ENCODE data around the gene RFX7.

Gene RFX7

GRCh38 chr15:56074481-56075265 lies 169.0 kb downstream of the RFX7 start:
- no peak for ATAC-seq
- Mint-ChIP-seq H3K4me3 (no peak overlapping the region), H3K27me3 (peaks cover 10% of the 10 kb centered on the region), H3K4me1 (no peaks in the 10 kb centered on the region), H3K27ac (no peak overlapping the region), H3K9me3 (peaks cover 0 to 8% of the 10 kb centered on the region in 2 donors)
- DNase-seq, result no peak

GRCh38 chr15:56064152-56064551 lies 179.5 kb downstream of the RFX7 start:
- ATAC-seq (no peak), DNase-seq (no peak)
- H3K4me3 Mint-ChIP-seq, result no peak overlapping the region
- H3K4me1 Mint-ChIP-seq, result no peaks in the 10 kb centered on the region
- H3K27ac Mint-ChIP-seq, result no peak overlapping the region
- peaks cover 9% of the 10 kb centered on the region for H3K27me3 Mint-ChIP-seq
- peaks cover 7 to 11% of the 10 kb centered on the region in 2 donors for H3K9me3 Mint-ChIP-seq

- no peaks in the 10 kb centered on the region for H3K4me1 Mint-ChIP-seq
- DNase-seq (no peak), ATAC-seq (no peak)
- H3K27ac Mint-ChIP-seq, result no peak overlapping the region
- H3K9me3 Mint-ChIP-seq, result peaks cover 7 to 11% of the 10 kb centered on the region in 2 donors
- no peak overlapping the region for H3K4me3 Mint-ChIP-seq
- peaks cover 9% of the 10 kb centered on the region for H3K27me3 Mint-ChIP-seq
Observed at GRCh38 chr15:56059716-56060115, 184.0 kb downstream of the RFX7 start.

GRCh38 chr15:56058986-56059385 lies 184.7 kb downstream of the RFX7 start:
- no peaks in the 10 kb centered on the region for H3K4me1 Mint-ChIP-seq
- H3K4me3 Mint-ChIP-seq, result no peak overlapping the region
- DNase-seq, result no peak
- H3K9me3 Mint-ChIP-seq, result peaks cover 7 to 11% of the 10 kb centered on the region in 2 donors
- no peak for ATAC-seq
- peaks cover 9% of the 10 kb centered on the region for H3K27me3 Mint-ChIP-seq
- H3K27ac Mint-ChIP-seq, result no peak overlapping the region

- H3K4me1 Mint-ChIP-seq, result no peaks in the 10 kb centered on the region
- H3K27me3 Mint-ChIP-seq, result peaks cover 3% of the 10 kb centered on the region
- H3K9me3 Mint-ChIP-seq, result peaks cover 1 to 5% of the 10 kb centered on the region in 2 donors
- DNase-seq, result no peak
- ATAC-seq, result no peak
- H3K27ac Mint-ChIP-seq, result no peak overlapping the region
- H3K4me3 Mint-ChIP-seq, result no peak overlapping the region
Observed at GRCh38 chr15:56056626-56057025, 187.1 kb downstream of the RFX7 start.

GRCh38 chr15:56053046-56053400 lies 190.7 kb downstream of the RFX7 start:
- H3K27me3 Mint-ChIP-seq, result no peaks in the 10 kb centered on the region
- ATAC-seq (no peak), DNase-seq (no peak)
- no peaks in the 10 kb centered on the region for H3K4me1 Mint-ChIP-seq
- H3K27ac Mint-ChIP-seq, result no peak overlapping the region
- H3K9me3 Mint-ChIP-seq, result no peaks in the 10 kb centered on the region
- no peak overlapping the region for H3K4me3 Mint-ChIP-seq

- no peak overlapping the region for H3K27ac Mint-ChIP-seq
- H3K4me3 Mint-ChIP-seq, result no peak overlapping the region
- peaks cover 3% of the 10 kb centered on the region in 2 donors for H3K9me3 Mint-ChIP-seq
- DNase-seq (no peak), ATAC-seq (peak; percentile 74)
- no peaks in the 10 kb centered on the region for H3K4me1 Mint-ChIP-seq
- H3K27me3 Mint-ChIP-seq, result no peaks in the 10 kb centered on the region
Observed at GRCh38 chr15:56052395-56053045, 191.2 kb downstream of the RFX7 start.

GRCh38 chr15:56051676-56052075 lies 192.0 kb downstream of the RFX7 start:
- H3K4me1 Mint-ChIP-seq, result no peaks in the 10 kb centered on the region
- DNase-seq, result no peak
- no peak overlapping the region for H3K4me3 Mint-ChIP-seq
- no peaks in the 10 kb centered on the region for H3K27me3 Mint-ChIP-seq
- H3K27ac Mint-ChIP-seq, result no peak overlapping the region
- peaks cover 7 to 8% of the 10 kb centered on the region in 2 donors for H3K9me3 Mint-ChIP-seq
- ATAC-seq, result no peak

- Mint-ChIP-seq H3K4me1 (no peaks in the 10 kb centered on the region), H3K27ac (peak overlapping the region in 1 of 2 donors; percentile 4), H3K4me3 (no peak overlapping the region), H3K27me3 (no peaks in the 10 kb centered on the region), H3K9me3 (peaks cover 8 to 14% of the 10 kb centered on the region in 2 donors)
- ATAC-seq, result no peak
- DNase-seq, result no peak
Observed at GRCh38 chr15:56049577-56049976, 194.1 kb downstream of the RFX7 start.

GRCh38 chr15:56047354-56047753 lies 196.3 kb downstream of the RFX7 start:
- no peak for ATAC-seq
- no peak for DNase-seq
- Mint-ChIP-seq H3K27me3 (no peaks in the 10 kb centered on the region), H3K27ac (peak overlapping the region in 1 of 2 donors; percentile 85), H3K4me1 (peaks cover 22% of the 10 kb centered on the region), H3K9me3 (peaks cover 30 to 36% of the 10 kb centered on the region in 2 donors), H3K4me3 (no peak overlapping the region)

- Mint-ChIP-seq H3K27ac (no peak overlapping the region), H3K9me3 (peaks cover 32 to 38% of the 10 kb centered on the region in 2 donors), H3K27me3 (no peaks in the 10 kb centered on the region), H3K4me3 (no peak overlapping the region), H3K4me1 (peaks cover 36% of the 10 kb centered on the region)
- DNase-seq, result no peak
- ATAC-seq, result no peak
Observed at GRCh38 chr15:56045068-56045748, 198.5 kb downstream of the RFX7 start.

GRCh38 chr15:56042982-56043980 lies 200.4 kb downstream of the RFX7 start:
- Mint-ChIP-seq H3K27ac (peak overlapping the region; percentile 70 to 94), H3K9me3 (peaks cover 38 to 47% of the 10 kb centered on the region in 2 donors), H3K4me1 (peaks cover 49% of the 10 kb centered on the region), H3K4me3 (peak overlapping the region; percentile 51 to 65), H3K27me3 (no peaks in the 10 kb centered on the region)
- DNase-seq (peak; percentile 51 to 68), ATAC-seq (peak; percentile 95)

- Mint-ChIP-seq H3K4me3 (peak overlapping the region; percentile 32 to 65), H3K27me3 (no peaks in the 10 kb centered on the region), H3K27ac (peak overlapping the region in 1 of 2 donors; percentile 70), H3K9me3 (peaks cover 36 to 44% of the 10 kb centered on the region in 2 donors), H3K4me1 (peaks cover 54% of the 10 kb centered on the region)
- ATAC-seq (no peak), DNase-seq (no peak)
Observed at GRCh38 chr15:56042498-56042897, 201.2 kb downstream of the RFX7 start.

GRCh38 chr15:56042031-56042430 lies 201.6 kb downstream of the RFX7 start:
- DNase-seq (no peak), ATAC-seq (no peak)
- Mint-ChIP-seq H3K9me3 (peaks cover 32 to 41% of the 10 kb centered on the region in 2 donors), H3K27me3 (no peaks in the 10 kb centered on the region), H3K4me1 (peaks cover 55% of the 10 kb centered on the region), H3K4me3 (peak overlapping the region in 1 of 2 donors; percentile 32), H3K27ac (peak overlapping the region in 1 of 2 donors; percentile 70)

Measured in stimulated activated naive CD8-positive, alpha-beta T cell treated with anti-CD3 and anti-CD28 coated beads, Interleukin-15, amount 100 ng/mL, for 72 hours (primary cell).